ENCODE results near the gene PACS2.
"Not testable (repeated sequence)": the region's sequence is repeated elsewhere in the genome, so short reads cannot be mapped to it uniquely, and the experiment has no call there.

The PACS2 gene

DNA sequence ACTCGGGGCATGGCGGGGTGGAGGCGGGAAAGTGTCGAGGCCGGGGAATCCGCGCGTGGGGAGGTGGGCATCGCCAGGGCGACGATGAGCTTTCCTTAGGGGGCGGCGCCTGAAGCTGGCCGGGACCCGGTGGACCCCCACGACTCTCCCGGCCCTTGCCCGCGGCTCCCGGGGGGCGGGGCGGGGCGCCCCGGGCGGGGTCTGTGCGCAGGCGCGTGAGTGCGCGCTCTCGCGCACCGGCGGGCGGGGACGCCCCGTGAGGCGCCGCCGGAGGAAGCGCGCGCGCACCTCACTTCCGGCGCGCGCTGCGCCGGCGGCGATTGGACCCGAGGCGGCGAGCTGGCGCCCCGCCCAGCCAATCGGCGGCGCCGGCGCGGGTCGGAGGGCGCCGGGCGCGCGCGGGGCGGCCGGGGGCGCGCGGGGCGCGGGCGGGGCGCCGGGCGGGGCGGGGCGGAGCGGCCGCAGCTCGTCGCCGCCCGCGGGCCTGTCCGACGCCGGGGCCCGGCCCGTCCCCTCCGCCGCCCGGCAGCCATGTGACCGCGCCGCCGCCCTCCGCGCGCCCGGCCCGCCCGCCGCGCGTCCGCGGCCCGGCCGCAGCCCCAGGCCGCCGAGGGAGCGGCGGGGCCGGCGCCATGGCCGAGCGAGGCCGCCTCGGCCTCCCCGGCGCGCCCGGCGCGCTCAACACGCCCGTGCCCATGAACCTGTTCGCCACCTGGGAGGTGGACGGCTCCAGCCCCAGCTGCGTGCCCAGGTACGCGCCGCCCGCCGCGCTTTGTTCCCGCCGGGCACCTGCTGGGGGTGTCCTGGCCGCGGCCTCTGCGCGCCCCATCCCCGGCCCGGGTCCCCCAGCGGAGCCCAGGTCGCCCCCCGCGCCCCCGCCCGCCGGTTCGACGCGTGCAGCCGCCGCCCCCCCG, at the start of gene PACS2:
Gene PACS2, plus strand, starts transcription at position 462 of the 914 bp plus-strand sequence. Its CDS starts 171 bp downstream, at position 633.
- peak in 1 of 2 donors; percentile 70 for DNase-seq (ENCODE audit: extremely low read depth in 1 of 2, low read depth in 1 of 2)

DNA sequence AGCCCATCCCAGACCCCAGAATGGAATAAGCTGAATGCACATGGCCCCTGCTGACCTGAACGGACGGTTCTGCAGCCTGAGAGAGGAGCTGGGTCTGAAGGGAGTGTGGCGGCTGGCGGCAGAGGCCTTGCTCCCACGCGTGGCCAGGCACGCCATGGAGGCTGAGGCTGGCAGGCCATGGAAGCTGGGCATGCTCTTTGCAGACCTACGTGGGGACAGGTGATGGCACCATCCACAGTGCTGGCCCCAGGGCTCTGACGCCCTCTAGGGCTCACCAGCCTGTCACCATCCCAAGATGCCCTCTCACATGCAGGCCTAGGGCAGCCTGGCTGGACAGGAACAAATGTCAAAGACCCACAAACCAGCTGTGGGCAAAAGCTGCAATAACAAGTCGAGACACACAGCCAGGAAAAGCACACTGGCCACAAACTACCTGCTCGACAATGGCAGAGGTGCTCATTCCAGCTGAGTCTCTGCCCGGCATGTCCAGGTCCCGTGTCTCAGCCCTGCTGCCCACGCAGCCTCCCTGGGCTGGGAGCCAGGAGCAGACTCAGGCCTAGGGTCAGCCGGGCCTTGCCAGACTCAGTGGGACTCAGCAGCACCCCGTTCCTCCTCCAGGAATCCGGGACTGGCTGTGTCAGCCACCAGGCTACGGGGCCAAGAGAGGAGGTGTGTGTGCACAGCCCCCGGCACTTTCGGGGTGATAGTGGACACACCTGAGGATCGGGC, 46.6 kb upstream of the PACS2 start:
- DNase-seq (ENCODE audit: extremely low read depth in 1 of 2, low read depth in 1 of 2) = no peak

DNA sequence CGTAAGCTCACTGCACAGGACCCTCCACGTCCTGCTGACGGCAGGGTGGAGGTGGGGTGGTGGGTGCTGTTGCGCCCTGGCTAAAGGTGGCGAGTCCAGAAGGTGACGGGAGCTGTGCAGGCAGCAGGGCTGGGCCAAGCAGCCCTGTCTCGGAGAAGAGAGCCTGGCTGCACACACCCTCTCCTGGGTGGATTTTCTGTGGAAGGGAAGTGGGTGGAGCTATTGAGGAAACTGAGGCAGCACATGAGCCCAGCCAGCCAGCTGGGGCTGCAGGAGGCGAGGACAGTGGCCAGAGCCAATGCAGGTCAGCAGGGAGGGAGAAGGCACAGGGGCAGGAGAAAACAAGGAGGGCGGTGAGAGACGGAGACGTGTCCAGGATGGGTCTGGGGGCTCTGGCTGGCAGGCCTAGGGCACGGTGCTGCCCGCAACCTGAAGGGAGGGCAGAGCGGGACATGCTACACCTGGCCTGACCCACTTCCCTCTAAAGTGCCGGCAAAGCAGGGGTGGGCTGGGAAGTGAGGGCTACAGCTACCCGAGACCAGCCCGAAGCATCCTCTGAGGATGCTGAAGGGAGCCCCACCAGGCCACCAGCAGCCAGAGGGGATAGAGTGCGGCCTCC, 45.7 kb upstream of the PACS2 start:
- DNase-seq (ENCODE audit: extremely low read depth in 1 of 2, low read depth in 1 of 2) = no peak

DNA sequence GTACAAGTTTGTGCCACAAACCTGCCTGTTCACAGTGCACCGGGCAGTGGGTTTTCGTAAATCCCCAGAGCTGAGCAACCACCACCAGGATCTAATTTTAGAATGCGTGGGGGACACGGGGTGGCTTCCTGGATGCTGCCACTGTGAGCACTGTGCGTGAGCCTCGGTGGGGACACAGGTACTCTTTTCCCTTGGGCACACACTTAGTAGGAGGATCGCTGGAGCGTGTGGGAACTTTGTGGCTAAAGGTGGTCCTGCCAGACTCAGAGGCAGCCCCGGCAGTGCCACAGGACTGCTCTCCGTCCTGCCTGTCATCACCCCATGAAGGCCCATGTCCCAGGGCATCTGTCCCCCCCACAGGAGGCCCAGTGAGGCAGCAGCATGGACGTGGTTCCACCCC, 45.1 kb upstream of the PACS2 start:
- no peak for DNase-seq (ENCODE audit: extremely low read depth in 1 of 2, low read depth in 1 of 2)

DNA sequence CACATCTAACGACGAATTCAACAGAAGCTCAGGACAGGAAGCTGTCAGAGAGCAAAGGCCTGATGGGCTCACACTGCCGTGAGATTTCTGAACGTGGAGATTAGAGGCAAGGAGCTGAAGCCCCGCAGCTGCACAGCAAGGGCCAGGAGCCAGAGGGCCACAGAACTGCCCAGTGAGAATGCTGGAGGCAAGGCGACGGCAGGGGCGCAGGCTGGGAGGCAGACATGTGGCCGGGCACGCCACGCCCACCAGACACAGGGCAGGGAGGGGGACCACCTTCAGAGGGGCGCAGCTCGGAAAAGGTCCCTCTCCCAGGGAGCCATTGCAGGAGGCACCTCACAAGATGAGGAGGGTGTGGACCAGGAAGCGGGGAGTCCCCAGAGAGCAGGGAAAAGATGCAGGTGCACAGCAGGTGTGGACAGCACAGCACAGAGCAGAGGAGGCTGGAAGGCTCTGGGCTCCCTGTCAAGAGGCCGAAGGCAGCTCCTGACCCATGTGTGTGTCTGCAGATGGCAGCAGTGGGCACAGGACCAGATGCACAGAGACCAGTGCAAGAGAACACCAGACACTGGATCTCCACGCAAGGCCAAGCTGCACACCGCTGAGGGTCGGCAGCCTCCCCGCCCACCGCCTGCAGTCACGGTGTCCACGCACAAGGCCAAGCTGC, 43.2 kb upstream of the PACS2 start:
- no peak for DNase-seq (ENCODE audit: extremely low read depth in 1 of 2, low read depth in 1 of 2)

DNA sequence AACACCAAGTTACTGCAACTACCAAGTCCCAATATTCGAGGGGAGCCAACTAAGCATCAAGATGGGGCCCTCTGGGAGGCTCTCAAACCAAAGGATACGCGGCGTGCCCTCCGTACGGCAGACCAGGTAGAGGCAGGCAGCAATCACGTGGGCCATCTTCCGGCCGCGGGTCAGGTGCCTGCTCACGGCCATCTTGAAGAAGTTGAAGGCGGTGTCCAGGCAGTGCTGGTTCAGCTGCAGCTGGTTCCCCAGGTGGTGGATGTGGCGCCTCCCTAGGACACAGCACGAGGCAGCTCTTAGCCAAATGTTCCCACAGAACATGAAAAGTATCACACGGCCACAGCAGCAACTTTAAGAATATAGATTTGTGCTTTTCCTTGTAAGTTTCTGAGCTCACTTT, 41.9 kb upstream of the PACS2 start:
- no peak for DNase-seq (ENCODE audit: extremely low read depth in 1 of 2, low read depth in 1 of 2)

DNA sequence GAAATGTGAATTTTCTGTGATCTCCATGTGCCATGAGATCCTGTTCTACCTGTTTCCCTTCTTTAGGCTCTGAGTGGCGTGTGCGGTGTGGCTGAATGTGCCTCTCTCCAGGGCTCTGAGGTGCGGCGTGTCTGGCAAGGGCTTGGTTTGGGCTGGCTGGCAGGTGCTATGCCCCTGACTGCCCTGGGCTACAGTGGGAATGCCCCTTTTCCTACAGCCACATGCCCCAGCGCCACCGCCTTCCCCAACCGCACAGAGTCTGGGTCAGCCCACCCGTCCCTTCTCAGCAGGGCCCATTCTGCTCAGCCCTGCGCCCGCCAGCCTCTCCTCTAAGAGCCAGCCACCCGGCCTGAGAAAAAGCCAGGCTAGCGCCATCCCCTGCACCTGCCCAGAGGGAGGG, 41.5 kb upstream of the PACS2 start:
- DNase-seq (ENCODE audit: extremely low read depth in 1 of 2, low read depth in 1 of 2) = no peak

DNA sequence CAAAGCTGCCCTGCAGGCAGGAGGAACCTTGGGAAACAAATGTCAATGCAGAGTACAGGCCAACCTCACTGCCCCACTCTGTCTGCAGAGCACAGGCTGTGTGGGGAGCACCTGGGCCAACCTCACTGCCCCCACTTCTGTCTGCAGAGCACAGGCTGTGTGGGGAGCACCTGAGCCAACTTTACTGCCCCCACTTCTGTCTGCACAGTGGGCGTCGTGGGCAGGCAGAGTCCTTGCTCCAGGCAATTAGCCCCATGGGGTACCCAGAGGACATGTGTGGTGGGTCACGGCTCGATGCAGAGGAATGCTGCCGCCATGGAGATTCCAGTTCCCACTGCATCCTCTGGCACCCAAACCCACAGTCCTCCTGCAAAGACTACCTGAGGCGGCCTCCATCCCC, 39.9 kb upstream of the PACS2 start:
- DNase-seq (ENCODE audit: extremely low read depth in 1 of 2, low read depth in 1 of 2) = no peak

DNA sequence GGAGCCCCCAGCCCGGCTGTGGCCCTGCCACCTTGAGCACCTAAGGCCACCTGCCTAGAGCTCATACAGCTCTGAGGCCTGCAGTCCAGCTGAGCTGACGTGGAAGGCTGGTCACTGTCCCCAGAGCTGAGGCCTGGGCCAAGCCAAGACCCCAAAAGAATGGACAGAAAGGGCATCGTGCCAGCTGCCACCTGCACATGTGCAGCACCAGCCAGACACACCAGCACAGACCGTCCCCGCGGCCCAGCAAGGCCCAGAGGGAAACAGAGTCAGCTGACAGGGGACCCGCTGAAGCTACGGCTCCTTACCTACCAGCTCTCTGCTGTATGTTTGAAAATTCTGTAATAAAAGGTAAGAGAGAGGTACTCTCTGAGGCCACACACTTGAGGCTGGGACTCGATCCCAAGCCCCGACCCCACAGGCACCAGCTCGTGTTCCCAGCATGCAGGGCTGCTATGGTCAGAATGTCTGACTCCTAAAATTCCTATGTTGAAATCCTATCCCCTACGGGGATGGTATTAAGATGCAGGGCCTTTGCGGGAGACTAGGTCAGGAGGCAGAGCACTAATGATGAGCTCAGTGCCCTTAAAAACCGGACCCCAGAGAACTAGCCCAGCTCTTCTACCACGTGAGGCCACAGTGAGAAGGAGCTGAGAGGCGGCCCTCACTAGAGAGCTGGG, 39.1 kb upstream of the PACS2 start:
- no peak for DNase-seq (ENCODE audit: extremely low read depth in 1 of 2, low read depth in 1 of 2)

DNA sequence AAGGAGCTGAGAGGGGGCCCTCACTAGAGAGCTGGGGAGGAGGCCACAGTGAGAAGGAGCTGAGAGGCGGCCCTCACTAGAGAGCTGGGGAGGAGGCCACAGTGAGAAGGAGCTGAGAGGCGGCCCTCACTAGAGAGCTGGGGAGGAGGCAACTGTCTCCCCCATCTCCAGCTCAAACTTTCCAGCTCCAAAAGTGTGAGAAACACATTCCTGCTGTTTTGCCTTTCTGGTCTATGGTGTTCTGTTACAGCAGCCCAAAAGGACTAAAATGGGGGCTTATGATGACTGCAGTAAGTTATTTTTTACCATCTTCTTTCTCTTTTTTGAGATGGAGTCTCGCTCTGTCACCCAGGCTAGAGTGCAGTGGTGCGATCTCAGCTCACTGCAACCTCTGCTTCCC, 37.1 kb upstream of the PACS2 start:
- not testable (repeated sequence) for DNase-seq (ENCODE audit: extremely low read depth in 1 of 2, low read depth in 1 of 2)

GRCh38 chr14:105279642-105280361, 34.7 kb upstream of the PACS2 start:
- DNase-seq (ENCODE audit: extremely low read depth in 1 of 2, low read depth in 1 of 2) = no peak

DNA sequence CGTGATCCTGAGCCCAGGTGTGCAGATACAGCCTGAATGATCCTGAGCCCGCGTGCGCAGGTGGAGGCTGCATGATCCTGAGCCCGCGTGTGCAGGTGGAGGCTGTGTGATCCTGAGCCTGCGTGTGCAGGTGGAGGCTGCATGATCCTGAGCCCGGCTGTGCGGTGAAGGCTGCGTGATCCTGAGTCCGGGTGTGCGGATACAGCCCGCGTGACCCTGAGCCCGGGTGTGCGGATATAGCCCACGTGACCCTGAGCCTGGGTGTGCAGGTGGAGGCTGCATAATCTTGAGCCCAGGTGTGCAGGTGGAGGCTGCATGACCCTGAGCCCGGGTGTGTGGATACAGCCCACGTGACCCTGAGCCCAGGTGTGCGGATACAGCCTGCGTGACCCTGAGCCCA, 34.0 kb upstream of the PACS2 start:
- no peak for DNase-seq (ENCODE audit: extremely low read depth in 1 of 2, low read depth in 1 of 2)

- no peak for DNase-seq (ENCODE audit: extremely low read depth in 1 of 2, low read depth in 1 of 2)
Measured at GRCh38 chr14:105281371-105282097, 33.0 kb upstream of the PACS2 start.

- no peak for DNase-seq (ENCODE audit: extremely low read depth in 1 of 2, low read depth in 1 of 2)
Measured at GRCh38 chr14:105282098-105282725, 32.3 kb upstream of the PACS2 start.

GRCh38 chr14:105283028-105283427, 31.5 kb upstream of the PACS2 start:
- no peak for DNase-seq (ENCODE audit: extremely low read depth in 1 of 2, low read depth in 1 of 2)

- no peak for DNase-seq (ENCODE audit: extremely low read depth in 1 of 2, low read depth in 1 of 2)
Measured at GRCh38 chr14:105283899-105284298, 30.6 kb upstream of the PACS2 start.

- DNase-seq (ENCODE audit: extremely low read depth in 1 of 2, low read depth in 1 of 2) = no peak
Measured at GRCh38 chr14:105285174-105285573, 29.4 kb upstream of the PACS2 start.

- DNase-seq (ENCODE audit: extremely low read depth in 1 of 2, low read depth in 1 of 2) = no peak
Measured at GRCh38 chr14:105286759-105287144, 27.8 kb upstream of the PACS2 start.
